Sigmoid colon (tissue), 7 donors: ENCODE measurements around the gene AKAP12. TPM values are rescaled to one million over a fixed set of nuclear protein-coding genes. Genes with fewer than 3 reads are reported as not detected.
A peak's percentile ranks its signal among the peaks of the same experiment; 100 is the strongest.
"Not testable (repeated sequence)": the region's sequence is repeated elsewhere in the genome, so short reads cannot be mapped to it uniquely, and the experiment has no call there.

Experiments used
- DNase-seq: peaks from one replicate; pipeline ENCODE4 v3.0.0-alpha.2; 2019
- H3K27ac ChIP-seq, 4 donors: fragments of 200-600 bp; sonication (generic); one replicate each; pipeline ENCODE4 v1.5.1; 2016 to 2019; ENCODE audit warnings: mild to moderate bottlenecking in 1 of 4
- H3K27me3 ChIP-seq, 3 donors: fragments of 200-600 bp; sonication (generic); one replicate each; pipeline ENCODE4 v1.5.1; 2019; ENCODE audit warnings: mild to moderate bottlenecking in 1 of 3
- H3K36me3 ChIP-seq, 4 donors: fragments of 200-600 bp; sonication (generic); one replicate each; pipeline ENCODE4 v1.5.1; 2016 to 2019
- H3K4me1 ChIP-seq, 4 donors: fragments of 200-600 bp; sonication (generic); one replicate each; pipeline ENCODE4 v1.5.1; 2017 to 2019
- H3K4me3 ChIP-seq, 4 donors: fragments of 200-600 bp; sonication (generic); one replicate each; pipeline ENCODE4 v1.5.1; 2017 to 2019; ENCODE audit warnings: mild to moderate bottlenecking in 2 of 4, moderate library complexity in 1 of 4
- H3K9me3 ChIP-seq, 4 donors: fragments of 200-600 bp in 3 of 4; sonication (generic) in 3 of 4; one replicate each; pipeline versions ENCODE4 v1.5.1 to v1.6.1; 2013 to 2019
- EP300 ChIP-seq, 4 donors: sonication (generic); formaldehyde crosslinking; IDR thresholded peaks; one replicate each; pipeline ENCODE4 v1.6.1; 2017; ENCODE audit warnings: antibody characterized with exemption in 4 of 4
- POLR2A ChIP-seq, 2 donors: fragments of 450-650 bp; IDR thresholded peaks; one replicate each; pipeline ENCODE4 v1.6.1; 2016; ENCODE audit warnings: antibody characterized with exemption in 2 of 2, mild to moderate bottlenecking in 2 of 2, moderate library complexity in 2 of 2
- POLR2AphosphoS5 ChIP-seq, 4 donors: sonication (generic); formaldehyde crosslinking; IDR thresholded peaks; one replicate each; pipeline ENCODE4 v1.6.1; 2017; ENCODE audit warnings: antibody characterized with exemption in 4 of 4
- WGBS, 2 donors: extraction: QIAGEN DNeasy Blood & Tissue Kit; methylation state at CpG; one replicate each; pipeline ENCODE4 v1.1.7; 2013; 5-methylcytosine and 5-hydroxymethylcytosine counted together
- intact Hi-C: fragments of 100-400 bp; cut with DNase I; formaldehyde crosslinking; loops from one replicate; pipeline ENCODE4 v1.15.1; 2023
- polyA plus RNA-seq, 3 donors: library from polyadenylated mRNA; stranded (reverse); fragments of 200-250 nt; gene quantifications; one replicate each; pipeline ENCODE4 v1.2.3, GENCODE V29; 2013
- total RNA-seq, 4 donors: library from RNA; depleted of rRNA; stranded (reverse); fragments of >200 nt; gene quantifications; one replicate each; pipeline ENCODE4 v1.1.0, GENCODE V29; 2016
- TF ChIP-seq, protein P1 (sequence below), 4 experiments: fragments of 450-650 bp in 3 of 4; fragments of 200-600 bp in 1 of 4; IDR thresholded peaks; one replicate each; pipeline ENCODE4 v1.5.1; 2016 to 2019; ENCODE audit warnings: antibody characterized with exemption in 4 of 4, mild to moderate bottlenecking in 3 of 4, moderate library complexity in 2 of 4
- donor health status: healthy with polysubstance abuse.
- donor health status: Bipolar disorder and iron deficiency.
- donor health status: healthy.

The AKAP12 gene
- total and polyA plus RNA-seq, 7 donors: 1.2 to 244 (median 133) TPM

DNA sequence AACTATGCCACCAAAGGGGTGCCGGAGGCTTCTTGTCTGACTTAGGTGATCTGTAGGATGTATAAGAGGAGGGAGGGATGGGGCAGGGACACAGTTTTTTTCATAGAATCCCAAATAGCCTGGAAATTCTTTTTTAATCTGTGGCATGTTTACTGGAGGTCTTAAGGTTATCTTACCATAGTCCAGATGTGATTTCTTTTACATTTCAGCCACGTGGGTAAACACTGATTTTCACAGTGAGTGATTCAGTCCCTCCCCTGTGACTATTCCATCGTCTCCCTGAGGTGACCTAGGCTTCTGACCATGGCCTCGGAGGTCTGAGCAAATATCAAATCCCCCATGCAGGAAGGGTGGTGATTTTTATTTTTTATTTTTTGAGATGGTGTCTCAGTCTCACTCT is 67.7 kb downstream of the AKAP12 start:
- Histone ChIP-seq H3K4me1 (peaks cover 0 to 65% (median 28%) of the 10 kb centered on the region in 4 donors), H3K36me3 (peaks cover 0 to 25% (median 1%) of the 10 kb centered on the region in 4 donors), H3K27me3 (no peaks in the 10 kb centered on the region), H3K4me3 (no peak overlapping the region), H3K27ac (peak overlapping the region in 3 of 4 donors; percentile 14 to 93 (median 66)), H3K9me3 (no peaks in the 10 kb centered on the region)
- no peak for DNase-seq
- 42 to 62% methylated on average over 4 of the region's 4 CpGs for WGBS, 2 donors
- intact Hi-C loops: no loop called here
- TF ChIP-seq, protein P1, sequence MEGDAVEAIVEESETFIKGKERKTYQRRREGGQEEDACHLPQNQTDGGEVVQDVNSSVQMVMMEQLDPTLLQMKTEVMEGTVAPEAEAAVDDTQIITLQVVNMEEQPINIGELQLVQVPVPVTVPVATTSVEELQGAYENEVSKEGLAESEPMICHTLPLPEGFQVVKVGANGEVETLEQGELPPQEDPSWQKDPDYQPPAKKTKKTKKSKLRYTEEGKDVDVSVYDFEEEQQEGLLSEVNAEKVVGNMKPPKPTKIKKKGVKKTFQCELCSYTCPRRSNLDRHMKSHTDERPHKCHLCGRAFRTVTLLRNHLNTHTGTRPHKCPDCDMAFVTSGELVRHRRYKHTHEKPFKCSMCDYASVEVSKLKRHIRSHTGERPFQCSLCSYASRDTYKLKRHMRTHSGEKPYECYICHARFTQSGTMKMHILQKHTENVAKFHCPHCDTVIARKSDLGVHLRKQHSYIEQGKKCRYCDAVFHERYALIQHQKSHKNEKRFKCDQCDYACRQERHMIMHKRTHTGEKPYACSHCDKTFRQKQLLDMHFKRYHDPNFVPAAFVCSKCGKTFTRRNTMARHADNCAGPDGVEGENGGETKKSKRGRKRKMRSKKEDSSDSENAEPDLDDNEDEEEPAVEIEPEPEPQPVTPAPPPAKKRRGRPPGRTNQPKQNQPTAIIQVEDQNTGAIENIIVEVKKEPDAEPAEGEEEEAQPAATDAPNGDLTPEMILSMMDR (IDR thresholded peaks at IDR 0.05): no peak
- TF ChIP-seq POLR2A (IDR thresholded peaks at IDR 0.05) (no peak), POLR2AphosphoS5 (IDR thresholded peaks at IDR 0.05) (no peak), EP300 (IDR thresholded peaks at IDR 0.05) (no peak)

- Histone ChIP-seq H3K9me3 (no peaks in the 10 kb centered on the region), H3K36me3 (peaks cover 0 to 25% (median 0%) of the 10 kb centered on the region in 4 donors), H3K4me3 (no peak overlapping the region), H3K27ac (peak overlapping the region in 3 of 4 donors; percentile 40 to 93 (median 66)), H3K4me1 (peaks cover 0 to 74% (median 39%) of the 10 kb centered on the region in 4 donors), H3K27me3 (no peaks in the 10 kb centered on the region)
- no peak for TF ChIP-seq POLR2AphosphoS5 (IDR thresholded peaks at IDR 0.05)
- 85% methylated on average over 4 of the region's 4 CpGs for WGBS, 2 donors
- intact Hi-C loops: no loop called here
- no peak for DNase-seq
Observed at GRCh38 chr6:151309619-151310018, 69.9 kb downstream of the AKAP12 start.

DNA sequence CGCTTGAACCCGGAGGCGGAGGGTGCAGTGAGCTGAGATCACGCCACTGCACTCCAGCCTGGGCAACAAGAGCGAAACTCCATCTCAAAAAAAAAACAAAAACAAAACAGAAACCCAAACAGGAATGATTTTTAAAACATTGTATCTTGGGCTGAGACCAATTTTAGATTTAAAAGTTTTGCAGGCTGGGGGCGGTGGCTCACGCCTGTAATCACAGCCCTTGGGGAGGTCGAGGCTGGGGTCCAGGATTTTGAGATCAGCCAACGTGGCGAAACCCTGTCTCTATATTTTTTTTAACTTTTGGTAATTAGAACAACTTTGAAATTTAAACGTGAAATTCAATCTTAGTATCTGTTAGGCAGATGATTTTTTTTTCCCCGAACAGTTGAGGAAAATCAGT is 70.5 kb downstream of the AKAP12 start:
- no peak overlapping the region for H3K4me3 ChIP-seq
- 83 to 89% methylated on average over 12 of the region's 12 CpGs for WGBS, 2 donors
- intact Hi-C loops: no loop called here
- TF ChIP-seq, protein P1 (IDR thresholded peaks at IDR 0.05): no peak
- TF ChIP-seq POLR2AphosphoS5 (IDR thresholded peaks at IDR 0.05) (no peak), EP300 (IDR thresholded peaks at IDR 0.05) (no peak), POLR2A (IDR thresholded peaks at IDR 0.05) (no peak)
- H3K27me3 ChIP-seq: no peaks in the 10 kb centered on the region
- peak overlapping the region in 3 of 4 donors; percentile 40 to 93 (median 66) for H3K27ac ChIP-seq
- no peak for DNase-seq
- H3K4me1 ChIP-seq: peaks cover 0 to 67% (median 39%) of the 10 kb centered on the region in 4 donors
- no peaks in the 10 kb centered on the region for H3K9me3 ChIP-seq
- peaks cover 0 to 25% (median 0%) of the 10 kb centered on the region in 4 donors for H3K36me3 ChIP-seq

GRCh38 chr6:151310852-151311767 is 71.3 kb downstream of the AKAP12 start:
- Histone ChIP-seq H3K9me3 (no peaks in the 10 kb centered on the region), H3K4me3 (no peak overlapping the region), H3K27ac (peak overlapping the region in 3 of 4 donors; percentile 27 to 93 (median 66)), H3K36me3 (peaks cover 0 to 18% (median 0%) of the 10 kb centered on the region in 4 donors), H3K4me1 (peaks cover 0 to 65% (median 39%) of the 10 kb centered on the region in 4 donors), H3K27me3 (no peaks in the 10 kb centered on the region)
- WGBS, 2 donors: 83% methylated on average over 14 of the region's 14 CpGs
- TF ChIP-seq POLR2A (IDR thresholded peaks at IDR 0.05) (no peak), POLR2AphosphoS5 (IDR thresholded peaks at IDR 0.05) (peak in 2 of 4 donors; percentile 17)
- DNase-seq: no peak
- intact Hi-C loops: no loop called here

DNA sequence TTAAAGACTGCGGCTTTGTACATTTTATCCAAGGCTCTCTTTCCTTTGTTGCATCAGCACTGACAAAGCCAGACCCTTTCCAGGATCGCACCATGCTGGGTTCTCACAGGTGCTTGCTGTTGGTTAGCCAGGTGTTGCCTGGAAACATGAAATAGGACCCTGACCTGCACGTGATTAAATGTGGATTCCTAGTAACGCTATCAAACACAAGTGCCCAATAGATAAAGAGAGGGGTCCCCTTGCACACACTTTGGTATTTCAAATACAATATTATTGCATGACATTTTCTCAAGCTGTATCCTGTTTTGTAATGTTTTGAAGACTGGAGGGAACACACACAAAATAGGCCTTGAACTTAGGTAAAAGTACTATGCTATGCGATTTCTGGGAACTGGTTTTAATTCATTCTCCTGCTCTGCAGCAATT is 73.3 kb downstream of the AKAP12 start:
- H3K36me3 ChIP-seq: no peaks in the 10 kb centered on the region
- TF ChIP-seq, protein P1 (IDR thresholded peaks at IDR 0.05): no peak
- TF ChIP-seq POLR2AphosphoS5 (IDR thresholded peaks at IDR 0.05) (no peak), EP300 (IDR thresholded peaks at IDR 0.05) (no peak), POLR2A (IDR thresholded peaks at IDR 0.05) (no peak)
- no peaks in the 10 kb centered on the region for H3K9me3 ChIP-seq
- 51 to 67% methylated on average over 5 of the region's 5 CpGs for WGBS, 2 donors
- H3K27me3 ChIP-seq: no peaks in the 10 kb centered on the region
- peak overlapping the region in 3 of 4 donors; percentile 13 to 93 (median 80) for H3K27ac ChIP-seq
- peaks cover 0 to 63% (median 46%) of the 10 kb centered on the region in 4 donors for H3K4me1 ChIP-seq
- intact Hi-C loops: no loop called here
- no peak for DNase-seq
- no peak overlapping the region for H3K4me3 ChIP-seq

GRCh38 chr6:151315661-151316060 is 75.9 kb downstream of the AKAP12 start:
- H3K4me1 ChIP-seq: peaks cover 0 to 43% (median 30%) of the 10 kb centered on the region in 4 donors
- intact Hi-C loops, H3K9me3 ChIP-seq, DNase-seq, H3K36me3 ChIP-seq, H3K27me3 ChIP-seq, H3K4me3 ChIP-seq: not testable (repeated sequence)
- H3K27ac ChIP-seq: peak overlapping the region in 2 of 4 donors; percentile 80 to 93
- 71 to 89% methylated on average over 3 of the region's 3 CpGs for WGBS, 2 donors
